ENCODE data around the gene BAZ1A.

DNA sequence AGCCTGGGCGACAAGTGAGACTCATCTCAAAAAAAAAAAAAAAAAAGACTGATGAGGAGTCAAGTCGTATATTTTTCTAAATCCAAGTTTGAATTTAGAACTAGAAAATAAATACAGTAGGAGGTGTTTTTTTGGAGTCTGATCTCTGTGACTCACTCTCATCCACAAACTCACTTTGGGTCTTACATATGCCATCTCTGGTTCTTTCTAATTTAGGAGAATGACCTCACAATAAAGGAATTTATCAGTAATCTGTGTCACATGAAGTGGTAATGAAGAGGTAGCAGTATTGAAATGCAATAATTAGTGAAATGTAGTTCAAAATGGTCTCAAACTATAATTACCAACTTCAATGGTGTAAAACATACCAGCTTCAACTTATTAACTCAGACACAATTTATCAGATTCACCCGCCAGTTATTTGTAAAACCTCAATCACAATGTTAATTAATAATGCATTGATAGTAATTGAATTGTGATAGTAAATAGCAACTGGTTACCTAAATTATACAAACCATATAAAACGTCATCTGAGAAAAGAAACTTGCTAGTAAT, 156.3 kb downstream of the BAZ1A start:
- TF ChIP-seq, protein P1, sequence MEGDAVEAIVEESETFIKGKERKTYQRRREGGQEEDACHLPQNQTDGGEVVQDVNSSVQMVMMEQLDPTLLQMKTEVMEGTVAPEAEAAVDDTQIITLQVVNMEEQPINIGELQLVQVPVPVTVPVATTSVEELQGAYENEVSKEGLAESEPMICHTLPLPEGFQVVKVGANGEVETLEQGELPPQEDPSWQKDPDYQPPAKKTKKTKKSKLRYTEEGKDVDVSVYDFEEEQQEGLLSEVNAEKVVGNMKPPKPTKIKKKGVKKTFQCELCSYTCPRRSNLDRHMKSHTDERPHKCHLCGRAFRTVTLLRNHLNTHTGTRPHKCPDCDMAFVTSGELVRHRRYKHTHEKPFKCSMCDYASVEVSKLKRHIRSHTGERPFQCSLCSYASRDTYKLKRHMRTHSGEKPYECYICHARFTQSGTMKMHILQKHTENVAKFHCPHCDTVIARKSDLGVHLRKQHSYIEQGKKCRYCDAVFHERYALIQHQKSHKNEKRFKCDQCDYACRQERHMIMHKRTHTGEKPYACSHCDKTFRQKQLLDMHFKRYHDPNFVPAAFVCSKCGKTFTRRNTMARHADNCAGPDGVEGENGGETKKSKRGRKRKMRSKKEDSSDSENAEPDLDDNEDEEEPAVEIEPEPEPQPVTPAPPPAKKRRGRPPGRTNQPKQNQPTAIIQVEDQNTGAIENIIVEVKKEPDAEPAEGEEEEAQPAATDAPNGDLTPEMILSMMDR (IDR thresholded peaks at IDR 0.05) = no peak
- TF ChIP-seq POLR2AphosphoS5 (IDR thresholded peaks at IDR 0.05; ENCODE audit: low read depth, low read length) = no peak
- no peak for TF ChIP-seq TCF7L2 (IDR thresholded peaks at IDR 0.05; ENCODE audit: low read depth, low read length)
- TF ChIP-seq, protein P2, sequence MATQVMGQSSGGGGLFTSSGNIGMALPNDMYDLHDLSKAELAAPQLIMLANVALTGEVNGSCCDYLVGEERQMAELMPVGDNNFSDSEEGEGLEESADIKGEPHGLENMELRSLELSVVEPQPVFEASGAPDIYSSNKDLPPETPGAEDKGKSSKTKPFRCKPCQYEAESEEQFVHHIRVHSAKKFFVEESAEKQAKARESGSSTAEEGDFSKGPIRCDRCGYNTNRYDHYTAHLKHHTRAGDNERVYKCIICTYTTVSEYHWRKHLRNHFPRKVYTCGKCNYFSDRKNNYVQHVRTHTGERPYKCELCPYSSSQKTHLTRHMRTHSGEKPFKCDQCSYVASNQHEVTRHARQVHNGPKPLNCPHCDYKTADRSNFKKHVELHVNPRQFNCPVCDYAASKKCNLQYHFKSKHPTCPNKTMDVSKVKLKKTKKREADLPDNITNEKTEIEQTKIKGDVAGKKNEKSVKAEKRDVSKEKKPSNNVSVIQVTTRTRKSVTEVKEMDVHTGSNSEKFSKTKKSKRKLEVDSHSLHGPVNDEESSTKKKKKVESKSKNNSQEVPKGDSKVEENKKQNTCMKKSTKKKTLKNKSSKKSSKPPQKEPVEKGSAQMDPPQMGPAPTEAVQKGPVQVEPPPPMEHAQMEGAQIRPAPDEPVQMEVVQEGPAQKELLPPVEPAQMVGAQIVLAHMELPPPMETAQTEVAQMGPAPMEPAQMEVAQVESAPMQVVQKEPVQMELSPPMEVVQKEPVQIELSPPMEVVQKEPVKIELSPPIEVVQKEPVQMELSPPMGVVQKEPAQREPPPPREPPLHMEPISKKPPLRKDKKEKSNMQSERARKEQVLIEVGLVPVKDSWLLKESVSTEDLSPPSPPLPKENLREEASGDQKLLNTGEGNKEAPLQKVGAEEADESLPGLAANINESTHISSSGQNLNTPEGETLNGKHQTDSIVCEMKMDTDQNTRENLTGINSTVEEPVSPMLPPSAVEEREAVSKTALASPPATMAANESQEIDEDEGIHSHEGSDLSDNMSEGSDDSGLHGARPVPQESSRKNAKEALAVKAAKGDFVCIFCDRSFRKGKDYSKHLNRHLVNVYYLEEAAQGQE (IDR thresholded peaks at IDR 0.05; ENCODE audit: insufficient read depth in 1 of 2, low read depth in 2 of 2, low read length in 1 of 2) = no peak
- TF ChIP-seq SIN3A (IDR thresholded peaks at IDR 0.05; ENCODE audit: borderline replicate concordance, insufficient read depth, low read depth, low read length) = no peak

All from Panc1 (cell line).